Measurements from ENCODE around the gene BRSK2.

DNA sequence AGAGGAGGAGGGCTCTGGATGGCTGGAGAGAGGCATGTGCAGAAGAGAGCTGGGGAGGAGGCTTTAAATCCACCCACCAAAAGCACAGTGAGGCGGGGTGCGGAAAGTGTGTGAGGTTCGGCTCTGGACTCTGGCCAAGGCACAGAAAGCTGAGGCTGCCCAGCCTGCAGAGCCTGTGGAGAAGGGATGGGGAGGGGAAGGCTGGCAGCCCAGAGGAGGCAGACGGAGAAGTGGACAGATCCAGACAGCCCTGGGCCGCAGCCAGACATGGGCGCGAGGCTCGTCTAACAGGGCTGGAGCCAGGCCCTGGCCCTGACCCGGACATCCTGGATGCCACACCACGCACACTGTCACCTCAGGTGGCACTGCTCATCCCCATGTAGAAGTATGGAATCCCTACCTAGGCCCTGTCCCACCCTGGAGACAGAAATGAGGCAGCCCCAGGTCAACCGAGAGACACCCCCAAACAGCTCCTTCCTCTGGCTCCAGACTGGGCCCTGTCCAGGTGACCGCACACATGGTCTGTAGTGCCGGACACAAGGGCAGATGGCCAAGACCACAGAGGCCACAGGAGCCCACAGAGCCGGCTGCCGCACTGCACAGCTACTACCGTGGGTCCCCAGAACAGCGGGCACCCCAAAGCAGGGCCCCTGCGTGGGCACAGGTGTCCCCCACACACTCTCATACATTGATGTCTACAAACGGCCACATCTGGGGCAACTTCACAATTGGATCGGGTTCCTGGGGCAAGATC, 113.4 kb downstream of the BRSK2 start:
- no peak for TF ChIP-seq NFIC (IDR thresholded peaks at IDR 0.05; ENCODE audit: borderline replicate concordance)
- no peak for TF ChIP-seq POLR2AphosphoS5 (IDR thresholded peaks at IDR 0.05; ENCODE audit: low read depth, low read length)
- TF ChIP-seq, protein P1, sequence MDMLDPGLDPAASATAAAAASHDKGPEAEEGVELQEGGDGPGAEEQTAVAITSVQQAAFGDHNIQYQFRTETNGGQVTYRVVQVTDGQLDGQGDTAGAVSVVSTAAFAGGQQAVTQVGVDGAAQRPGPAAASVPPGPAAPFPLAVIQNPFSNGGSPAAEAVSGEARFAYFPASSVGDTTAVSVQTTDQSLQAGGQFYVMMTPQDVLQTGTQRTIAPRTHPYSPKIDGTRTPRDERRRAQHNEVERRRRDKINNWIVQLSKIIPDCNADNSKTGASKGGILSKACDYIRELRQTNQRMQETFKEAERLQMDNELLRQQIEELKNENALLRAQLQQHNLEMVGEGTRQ (IDR thresholded peaks at IDR 0.05; ENCODE audit: borderline replicate concordance, low read depth, low read length) = no peak
- no peak for TF ChIP-seq CTCF (IDR thresholded peaks at IDR 0.05)
- no peak for TF ChIP-seq GATA2 (CRISPR knock-in tag; IDR thresholded peaks at IDR 0.05)
- no peak for TF ChIP-seq EP300 (IDR thresholded peaks at IDR 0.05; ENCODE audit: borderline replicate concordance in 1 of 2, low read depth in 1 of 2, low read length in 1 of 2)
- TF ChIP-seq RFX5 (IDR thresholded peaks at IDR 0.05; ENCODE audit: low read length) = no peak
- TF ChIP-seq, protein P2, sequence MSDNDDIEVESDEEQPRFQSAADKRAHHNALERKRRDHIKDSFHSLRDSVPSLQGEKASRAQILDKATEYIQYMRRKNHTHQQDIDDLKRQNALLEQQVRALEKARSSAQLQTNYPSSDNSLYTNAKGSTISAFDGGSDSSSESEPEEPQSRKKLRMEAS (IDR thresholded peaks at IDR 0.05; ENCODE audit: low read depth) = no peak
- TF ChIP-seq, protein P3, sequence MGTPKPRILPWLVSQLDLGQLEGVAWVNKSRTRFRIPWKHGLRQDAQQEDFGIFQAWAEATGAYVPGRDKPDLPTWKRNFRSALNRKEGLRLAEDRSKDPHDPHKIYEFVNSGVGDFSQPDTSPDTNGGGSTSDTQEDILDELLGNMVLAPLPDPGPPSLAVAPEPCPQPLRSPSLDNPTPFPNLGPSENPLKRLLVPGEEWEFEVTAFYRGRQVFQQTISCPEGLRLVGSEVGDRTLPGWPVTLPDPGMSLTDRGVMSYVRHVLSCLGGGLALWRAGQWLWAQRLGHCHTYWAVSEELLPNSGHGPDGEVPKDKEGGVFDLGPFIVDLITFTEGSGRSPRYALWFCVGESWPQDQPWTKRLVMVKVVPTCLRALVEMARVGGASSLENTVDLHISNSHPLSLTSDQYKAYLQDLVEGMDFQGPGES (IDR thresholded peaks at IDR 0.05; ENCODE audit: low read depth, low read length) = no peak
- no peak for TF ChIP-seq SMC3 (IDR thresholded peaks at IDR 0.05; ENCODE audit: low read depth, low read length)
